Spleen (tissue), 11 donors: ENCODE data around the gene TLR9. TPM values are rescaled to one million over a fixed set of nuclear protein-coding genes. Genes with fewer than 3 reads are reported as not detected.

Experiments
- DNase-seq: peaks from one replicate; pipeline ENCODE4 v3.0.0-alpha.2; 2020
- H3K27ac ChIP-seq, 8 donors: fragments of 200-600 bp; sonication (generic) in 7 of 8; 1 replicate in 4 of 8; 2 replicates in 4 of 8; pipeline versions ENCODE4 v1.5.0 to v1.8.0; 2016 to 2021; ENCODE audit warnings: inconsistent platforms in 4 of 8, mild to moderate bottlenecking in 4 of 8, moderate library complexity in 1 of 8
- H3K27me3 ChIP-seq, 7 donors: fragments of 200-600 bp; sonication (generic) in 6 of 7; replicated peaks in 1 of 7; 1 replicate in 4 of 7; 2 replicates in 3 of 7; pipeline versions ENCODE4 v1.5.0 to v1.8.0; 2016 to 2021; ENCODE audit warnings: inconsistent platforms in 3 of 7, mild to moderate bottlenecking in 1 of 7
- H3K36me3 ChIP-seq, 6 donors: fragments of 200-600 bp; sonication (generic) in 5 of 6; 1 replicate in 4 of 6; 2 replicates in 2 of 6; pipeline versions ENCODE4 v1.5.0 to v1.8.0; 2016 to 2021; ENCODE audit warnings: inconsistent platforms in 2 of 6
- H3K4me1 ChIP-seq, 6 donors: fragments of 200-600 bp; sonication (generic) in 5 of 6; 1 replicate in 3 of 6; 2 replicates in 3 of 6; pipeline versions ENCODE4 v1.5.0 to v1.8.0; 2016 to 2021; ENCODE audit warnings: inconsistent platforms in 3 of 6
- H3K4me3 ChIP-seq, 8 donors: fragments of 200-600 bp; sonication (generic) in 7 of 8; 1 replicate in 4 of 8; 2 replicates in 4 of 8; pipeline versions ENCODE4 v1.5.0 to v1.8.0; 2016 to 2021; ENCODE audit warnings: inconsistent platforms in 4 of 8, mild to moderate bottlenecking in 4 of 8, moderate library complexity in 2 of 8
- H3K9me3 ChIP-seq, 8 donors: fragments of 200-600 bp; sonication (generic) in 7 of 8; 1 replicate in 4 of 8; 2 replicates in 4 of 8; pipeline versions ENCODE4 v1.5.0 to v1.8.0; 2016 to 2021; ENCODE audit warnings: inconsistent platforms in 4 of 8
- POLR2A ChIP-seq, 3 donors: fragments of 450-650 bp; IDR thresholded peaks; one replicate each; pipeline ENCODE4 v1.5.1; 2017; ENCODE audit warnings: antibody characterized with exemption in 3 of 3, mild to moderate bottlenecking in 1 of 3
- POLR2AphosphoS5 ChIP-seq, 3 donors: sonication (generic); formaldehyde crosslinking; IDR thresholded peaks; one replicate each; pipeline ENCODE4 v1.5.1; 2017; ENCODE audit warnings: antibody characterized with exemption in 3 of 3
- WGBS, 5 donors: extraction: QIAGEN DNeasy Blood & Tissue Kit in 3 of 5; methylation state at CpG; one replicate each; pipeline versions ENCODE4 v1.1.5 to v1.1.7; 2013 to 2018; 5-methylcytosine and 5-hydroxymethylcytosine counted together
- intact Hi-C: fragments of 100-400 bp; cut with DNase I; formaldehyde crosslinking; loops from one replicate; pipeline ENCODE4 v1.15.0; 2023; ENCODE audit warnings: low total_unique reads
- polyA plus RNA-seq, 3 donors: library from polyadenylated mRNA; stranded (reverse); fragments of 200-250 nt; gene quantifications; one replicate each; pipeline ENCODE4 v1.2.1, GENCODE V29; 2013
- total RNA-seq, 7 donors: library from RNA; depleted of rRNA in 3 of 7; stranded (reverse); fragments of >200 nt in 3 of 7; fragmentation: NEBNext Ultra II Directional in 4 of 7; extraction: Animal tissue kit (Norgen Biotek cat#: 25700) in 4 of 7; gene quantifications; one replicate each; pipeline versions ENCODE4 v1.1.0 to v1.2.1, GENCODE V29; 2016 to 2021
- TF ChIP-seq, protein P1 (sequence below), 11 experiments: fragments of 200-600 bp in 7 of 11; fragments of 450-650 bp in 4 of 11; sonication (generic) in 4 of 11; IDR thresholded peaks in 8 of 11; conservative IDR thresholded peaks in 3 of 11; 1 replicate in 7 of 11; 2 replicates in 4 of 11; pipeline versions ENCODE4 v1.4.0 to v1.8.0; 2016 to 2021; ENCODE audit warnings: antibody characterized with exemption in 11 of 11, inconsistent platforms in 4 of 11, mild to moderate bottlenecking in 1 of 11
- donor health status: healthy with polysubstance abuse.
- donor health status: DM: no; HTN: no; CAD: no; lungs with moderate emphysema.
- donor health status: DM: no; HTN: no; CAD: no.
- donor health status: Bipolar disorder and iron deficiency.
- donor health status: healthy.
- donor health status: DM: no; HTN: no; CAD: no.
- donor health status: DM: yes; HTN: yes; CAD: no.

Gene TLR9
- total and polyA plus RNA-seq, 10 donors = 0.55 to 7.7 (median 3.8) TPM; not detected in 1

DNA sequence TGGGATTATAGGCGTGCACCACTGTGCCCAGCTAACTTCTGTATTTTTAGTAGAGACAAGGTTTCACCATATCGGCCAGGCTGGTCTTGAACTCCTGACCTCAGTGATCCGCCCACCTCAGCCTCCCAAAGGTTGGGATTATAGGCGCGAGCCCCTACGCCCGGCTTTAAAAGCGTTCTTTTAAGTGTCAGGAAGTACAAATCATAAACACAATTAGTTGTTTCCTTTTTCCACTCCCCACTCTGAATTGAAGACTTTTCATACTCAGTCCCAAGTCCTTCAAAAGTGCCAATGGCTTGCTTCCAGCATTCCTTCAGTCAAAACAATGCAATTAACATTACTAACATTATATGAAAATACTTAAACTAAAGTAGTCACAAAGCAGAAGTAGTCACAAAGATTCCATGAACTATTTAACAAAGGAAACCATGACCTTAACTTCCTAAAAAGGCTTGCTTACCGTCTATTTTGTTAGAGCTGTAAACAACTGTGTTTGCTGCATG is 44.9 kb upstream of the TLR9 start:
- Histone ChIP-seq H3K36me3 (peaks cover 4 to 91% (median 55%) of the 10 kb centered on the region in 6 donors), H3K27ac (peak overlapping the region; percentile 52 to 99 (median 76)), H3K4me3 (peak overlapping the region in 1 of 8 donors; percentile 53), H3K4me1 (peaks cover 66 to 88% (median 78%) of the 10 kb centered on the region in 6 donors), H3K27me3 (no peaks in the 10 kb centered on the region), H3K9me3 (no peaks in the 10 kb centered on the region)
- WGBS, 5 donors = 15 to 25% (median 18%) methylated on average over 9 of the region's 9 CpGs
- no peak for TF ChIP-seq POLR2A (IDR thresholded peaks at IDR 0.05)
- TF ChIP-seq, protein P1, sequence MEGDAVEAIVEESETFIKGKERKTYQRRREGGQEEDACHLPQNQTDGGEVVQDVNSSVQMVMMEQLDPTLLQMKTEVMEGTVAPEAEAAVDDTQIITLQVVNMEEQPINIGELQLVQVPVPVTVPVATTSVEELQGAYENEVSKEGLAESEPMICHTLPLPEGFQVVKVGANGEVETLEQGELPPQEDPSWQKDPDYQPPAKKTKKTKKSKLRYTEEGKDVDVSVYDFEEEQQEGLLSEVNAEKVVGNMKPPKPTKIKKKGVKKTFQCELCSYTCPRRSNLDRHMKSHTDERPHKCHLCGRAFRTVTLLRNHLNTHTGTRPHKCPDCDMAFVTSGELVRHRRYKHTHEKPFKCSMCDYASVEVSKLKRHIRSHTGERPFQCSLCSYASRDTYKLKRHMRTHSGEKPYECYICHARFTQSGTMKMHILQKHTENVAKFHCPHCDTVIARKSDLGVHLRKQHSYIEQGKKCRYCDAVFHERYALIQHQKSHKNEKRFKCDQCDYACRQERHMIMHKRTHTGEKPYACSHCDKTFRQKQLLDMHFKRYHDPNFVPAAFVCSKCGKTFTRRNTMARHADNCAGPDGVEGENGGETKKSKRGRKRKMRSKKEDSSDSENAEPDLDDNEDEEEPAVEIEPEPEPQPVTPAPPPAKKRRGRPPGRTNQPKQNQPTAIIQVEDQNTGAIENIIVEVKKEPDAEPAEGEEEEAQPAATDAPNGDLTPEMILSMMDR (IDR thresholded peaks at IDR 0.05 in 8 of 11, conservative IDR thresholded peaks at IDR 0.05 in 3 of 11) = no peak
- peak in 2 of 3 donors; percentile 39 to 42 for TF ChIP-seq POLR2AphosphoS5 (IDR thresholded peaks at IDR 0.05)
- intact Hi-C loops = no loop called here
- DNase-seq = peak; percentile 79

DNA sequence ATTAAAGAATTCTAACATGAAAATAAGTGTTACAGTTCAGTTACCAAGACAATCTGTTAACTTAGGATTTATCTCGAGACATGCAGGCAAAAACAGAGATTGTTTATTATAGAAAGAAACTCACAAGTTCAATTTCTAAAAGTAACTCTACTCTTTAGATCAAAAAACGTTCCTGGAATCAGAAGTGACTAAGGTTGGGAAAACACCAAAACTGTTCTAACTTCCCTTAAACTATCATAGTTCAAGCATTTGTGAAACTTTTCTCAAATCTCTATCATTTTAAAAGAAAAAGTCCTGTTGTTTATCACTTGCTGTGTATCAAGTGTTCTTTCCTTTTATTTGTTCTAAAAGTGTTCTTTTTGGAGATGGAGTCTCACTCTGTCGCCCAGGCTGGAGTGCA is 44.3 kb upstream of the TLR9 start:
- Histone ChIP-seq H3K36me3 (peaks cover 4 to 91% (median 58%) of the 10 kb centered on the region in 6 donors), H3K4me3 (peak overlapping the region in 1 of 8 donors; percentile 53), H3K4me1 (peaks cover 62 to 86% (median 75%) of the 10 kb centered on the region in 6 donors), H3K9me3 (no peaks in the 10 kb centered on the region), H3K27ac (peak overlapping the region; percentile 52 to 99 (median 76)), H3K27me3 (no peaks in the 10 kb centered on the region)
- intact Hi-C loops = no loop called here
- no peak for DNase-seq
- TF ChIP-seq POLR2A (IDR thresholded peaks at IDR 0.05) (no peak), POLR2AphosphoS5 (IDR thresholded peaks at IDR 0.05) (no peak)
- TF ChIP-seq, protein P1 (IDR thresholded peaks at IDR 0.05 in 8 of 11, conservative IDR thresholded peaks at IDR 0.05 in 3 of 11) = no peak
- WGBS, 5 donors = 36 to 66% (median 45%) methylated on average over 3 of the region's 3 CpGs

DNA sequence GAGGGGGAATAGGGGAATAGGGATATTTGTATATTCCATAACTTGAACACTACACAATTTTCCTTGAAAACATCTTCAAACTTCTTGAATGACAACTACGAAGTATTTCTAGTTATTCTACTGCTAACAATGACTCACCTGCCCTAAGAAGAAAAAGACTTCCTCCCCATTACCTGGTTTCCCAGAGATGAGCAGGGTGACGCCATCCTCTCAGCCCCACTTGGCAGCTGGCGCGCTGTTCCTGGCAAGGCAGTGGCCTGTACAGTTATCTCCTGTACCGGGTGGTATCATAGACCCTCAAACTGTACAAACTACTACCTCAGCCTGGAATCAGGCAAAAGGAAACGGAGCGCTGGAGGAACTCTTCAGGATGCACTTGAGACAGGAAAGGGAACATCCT is 42.6 kb upstream of the TLR9 start:
- H3K27ac ChIP-seq = peak overlapping the region in 2 of 8 donors; percentile 99
- H3K27me3 ChIP-seq = no peaks in the 10 kb centered on the region
- TF ChIP-seq POLR2A (IDR thresholded peaks at IDR 0.05) = no peak
- peaks cover 4 to 92% (median 71%) of the 10 kb centered on the region in 6 donors for H3K36me3 ChIP-seq
- 74 to 88% (median 84%) methylated on average over 7 of the region's 7 CpGs for WGBS, 5 donors
- intact Hi-C loops = no loop called here
- DNase-seq = no peak
- H3K4me3 ChIP-seq = no peak overlapping the region
- no peaks in the 10 kb centered on the region for H3K9me3 ChIP-seq
- H3K4me1 ChIP-seq = peaks cover 50 to 86% (median 69%) of the 10 kb centered on the region in 6 donors

DNA sequence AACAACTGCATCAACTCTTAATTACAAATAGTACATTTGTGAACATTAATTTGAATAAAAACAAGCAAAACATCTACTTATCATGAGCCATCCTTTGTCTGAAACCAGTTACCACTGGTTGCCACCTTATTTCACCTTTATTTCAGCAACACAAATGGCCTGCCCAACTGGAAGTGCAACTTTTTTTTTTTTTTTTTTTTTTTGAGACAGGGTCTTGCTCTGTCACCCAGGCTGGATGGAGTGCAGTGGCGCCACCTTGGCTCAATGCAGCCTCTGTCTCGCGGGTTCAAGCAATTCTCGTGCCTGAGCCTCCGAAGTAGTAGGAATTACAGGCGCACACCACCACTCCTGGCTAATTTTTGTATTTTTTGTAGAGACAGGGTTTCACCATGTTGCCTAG is 39.9 kb upstream of the TLR9 start:
- H3K4me1 ChIP-seq = peaks cover 24 to 86% (median 51%) of the 10 kb centered on the region in 6 donors
- no peak overlapping the region for H3K27ac ChIP-seq
- no peak overlapping the region for H3K4me3 ChIP-seq
- intact Hi-C loops = no loop called here
- 85 to 98% (median 96%) methylated on average over 6 of the region's 6 CpGs for WGBS, 5 donors
- no peaks in the 10 kb centered on the region for H3K9me3 ChIP-seq
- TF ChIP-seq, protein P1 (IDR thresholded peaks at IDR 0.05 in 8 of 11, conservative IDR thresholded peaks at IDR 0.05 in 3 of 11) = no peak
- TF ChIP-seq POLR2A (IDR thresholded peaks at IDR 0.05) (no peak), POLR2AphosphoS5 (IDR thresholded peaks at IDR 0.05) (no peak)
- H3K36me3 ChIP-seq = peaks cover 4 to 100% (median 90%) of the 10 kb centered on the region in 6 donors
- no peaks in the 10 kb centered on the region for H3K27me3 ChIP-seq
- DNase-seq = no peak
